Tibial artery (tissue), 4 donors: ENCODE data around the gene MGLL.

Experiments used
- DNase-seq, 2 donors: peaks; one replicate each; pipeline ENCODE4 v3.0.0-alpha.2; 2019
- H3K27ac ChIP-seq, 2 donors: fragments of 200-600 bp; sonication (generic) in 1 of 2; 1 replicate in 1 of 2; 2 replicates in 1 of 2; pipeline ENCODE4 v1.5.1; 2018 to 2019; ENCODE audit warnings: mild to moderate bottlenecking in 1 of 2
- H3K27me3 ChIP-seq, 2 donors: fragments of 200-600 bp; sonication (generic) in 1 of 2; one replicate each; pipeline versions ENCODE4 v1.5.1 to v1.6.0; 2016 to 2019
- H3K36me3 ChIP-seq, 3 donors: fragments of 200-600 bp; sonication (generic) in 2 of 3; one replicate each; pipeline ENCODE4 v1.5.1; 2016 to 2019; ENCODE audit warnings: mild to moderate bottlenecking in 2 of 3
- H3K4me1 ChIP-seq, 4 donors: fragments of 200-600 bp; sonication (generic) in 2 of 4; 1 replicate in 3 of 4; 2 replicates in 1 of 4; pipeline ENCODE4 v1.5.1; 2016 to 2019
- H3K4me3 ChIP-seq, 2 donors: fragments of 200-600 bp; sonication (generic) in 1 of 2; 1 replicate in 1 of 2; 2 replicates in 1 of 2; pipeline ENCODE4 v1.5.1; 2018 to 2019; ENCODE audit warnings: mild to moderate bottlenecking in 2 of 2
- H3K9me3 ChIP-seq, 3 donors: fragments of 200-600 bp; sonication (generic) in 1 of 3; one replicate each; pipeline ENCODE4 v1.5.1; 2016 to 2019
- CTCF ChIP-seq, 2 experiments: fragments of 200-600 bp in 1 of 2; fragments of 450-650 bp in 1 of 2; IDR thresholded peaks; one replicate each; pipeline ENCODE4 v1.5.1; 2017 to 2019; ENCODE audit warnings: antibody characterized with exemption in 2 of 2, mild to moderate bottlenecking in 1 of 2, moderate library complexity in 1 of 2
- intact Hi-C: fragments of 100-400 bp; cut with DNase I; formaldehyde crosslinking; loops from one replicate; pipeline ENCODE4 v1.15.0; 2023; ENCODE audit warnings: low total_unique reads

The MGLL gene

GRCh38 chr3:127639173-127640041 is 182.9 kb downstream of the MGLL start:
- no peak for DNase-seq
- Histone ChIP-seq H3K27ac (no peak overlapping the region), H3K27me3 (no peaks in the 10 kb centered on the region), H3K4me3 (no peak overlapping the region), H3K4me1 (no peaks in the 10 kb centered on the region), H3K36me3 (no peaks in the 10 kb centered on the region), H3K9me3 (no peaks in the 10 kb centered on the region)
- TF ChIP-seq CTCF (IDR thresholded peaks at IDR 0.05), result no peak
- intact Hi-C loops, result no loop called here
